HepG2 (cell line): ENCODE measurements around the gene ZBTB7B. TPM values are rescaled to one million over a fixed set of nuclear protein-coding genes. Genes with fewer than 3 reads are reported as not detected.

ENCODE experiments used
- ARID4A ChIP-seq: sonication (generic); formaldehyde crosslinking; IDR thresholded peaks from 2 replicates; pipeline ENCODE4 v1.5.0; 2020; ENCODE audit warnings: mild to moderate bottlenecking, missing genetic modification reagents, borderline replicate concordance
- ATF6 ChIP-seq: sonication (generic); formaldehyde crosslinking; conservative IDR thresholded peaks from 2 replicates; pipeline ENCODE4 v1.4.0; 2020; ENCODE audit warnings: missing genetic modification reagents
- CC2D1A ChIP-seq: sonication (generic); formaldehyde crosslinking; IDR thresholded peaks from 2 replicates; pipeline ENCODE4 v1.8.1; 2023; ENCODE audit warnings: mild to moderate bottlenecking, missing genetic modification reagents
- EHMT2 ChIP-seq: fragments of 200-600 bp; sonication (generic); IDR thresholded peaks from 2 replicates; pipeline ENCODE4 v1.7.0; 2017; ENCODE audit warnings: antibody characterized with exemption, low read depth, low read length, borderline replicate concordance
- EP300 ChIP-seq, 3 experiments: sonication (generic) in 1 of 3; formaldehyde crosslinking in 1 of 3; IDR thresholded peaks; 2 replicates each; pipeline versions ENCODE4 v1.5.1 to v1.6.1; 2011 to 2020; ENCODE audit warnings: low read depth in 2 of 3, low read length in 2 of 3, borderline replicate concordance in 1 of 3, improper control_type of control experiment in 1 of 3, mild to moderate bottlenecking in 1 of 3, missing genetic modification reagents in 1 of 3, moderate library complexity in 1 of 3
- IRX3 ChIP-seq: sonication (generic); formaldehyde crosslinking; IDR thresholded peaks from 2 replicates; pipeline ENCODE4 v1.8.1; 2023; ENCODE audit warnings: mild to moderate bottlenecking, low read depth, missing genetic modification reagents, borderline replicate concordance
- NONO ChIP-seq, 2 experiments: fragments of 450-650 bp in 1 of 2; sonication (generic) in 1 of 2; formaldehyde crosslinking in 1 of 2; IDR thresholded peaks in 1 of 2; conservative IDR thresholded peaks in 1 of 2; 2 replicates each; pipeline versions ENCODE4 v1.6.1 to v1.8.0; 2017 to 2022; ENCODE audit warnings: mild to moderate bottlenecking in 1 of 2, missing genetic modification reagents in 1 of 2, moderate library complexity in 1 of 2
- NR2F2 ChIP-seq: IDR thresholded peaks from 2 replicates; pipeline ENCODE4 v1.6.1; 2012; ENCODE audit warnings: low read depth, inconsistent platforms, borderline replicate concordance
- PITX1 ChIP-seq: sonication (generic); formaldehyde crosslinking; IDR thresholded peaks from 2 replicates; pipeline ENCODE4 v1.5.1; 2020; ENCODE audit warnings: mild to moderate bottlenecking, missing genetic modification reagents
- POLR2AphosphoS2 ChIP-seq: IDR thresholded peaks from 2 replicates; pipeline ENCODE4 v1.6.1; 2011; ENCODE audit warnings: low read depth, low read length, improper control_type of control experiment
- PRPF4 ChIP-seq: fragments of 200-400 bp; formaldehyde crosslinking; IDR thresholded peaks from 2 replicates; pipeline ENCODE4 v1.6.1; 2016; ENCODE audit warnings: low read length, low read depth; ENCODE audit not compliant: poor library complexity, severe bottlenecking
- TCF7 ChIP-seq: sonication (generic); IDR thresholded peaks from 2 replicates; pipeline ENCODE4 v1.6.1; 2016; ENCODE audit warnings: antibody characterized with exemption, low read depth
- THAP11 ChIP-seq: IDR thresholded peaks from 2 replicates; pipeline ENCODE4 v1.6.1; 2016; ENCODE audit warnings: missing biosample characterization, missing genetic modification reagents
- U2AF1 ChIP-seq: fragments of 200-400 bp; formaldehyde crosslinking; optimal IDR thresholded peaks from 2 replicates; pipeline ENCODE3; 2017; ENCODE audit warnings: mild to moderate bottlenecking, low read depth, low read length
- ZBTB2 ChIP-seq: sonication (generic); formaldehyde crosslinking; IDR thresholded peaks from 2 replicates; pipeline ENCODE4 v1.8.0; 2022; ENCODE audit warnings: low read depth, missing genetic modification reagents
- ZNF205 ChIP-seq: IDR thresholded peaks from 2 replicates; pipeline ENCODE4 v1.6.1; 2018; ENCODE audit warnings: missing biosample characterization, missing genetic modification reagents
- ZNF367 ChIP-seq: sonication (generic); formaldehyde crosslinking; IDR thresholded peaks from 2 replicates; pipeline ENCODE4 v1.4.0; 2020; ENCODE audit warnings: missing genetic modification reagents, borderline replicate concordance
- ZNF451 ChIP-seq: sonication (generic); formaldehyde crosslinking; IDR thresholded peaks from 2 replicates; pipeline ENCODE4 v1.5.0; 2020; ENCODE audit warnings: mild to moderate bottlenecking, missing genetic modification reagents
- ZNF484 ChIP-seq: sonication (generic); formaldehyde crosslinking; IDR thresholded peaks from 2 replicates; pipeline ENCODE4 v1.5.1; 2020; ENCODE audit warnings: mild to moderate bottlenecking, low read depth, missing genetic modification reagents, borderline replicate concordance
- ZNF569 ChIP-seq: sonication (generic); formaldehyde crosslinking; IDR thresholded peaks from 2 replicates; pipeline ENCODE4 v1.5.0; 2020; ENCODE audit warnings: mild to moderate bottlenecking, missing genetic modification reagents, moderate library complexity, borderline replicate concordance
- ZNF841 ChIP-seq: sonication (generic); formaldehyde crosslinking; IDR thresholded peaks from 2 replicates; pipeline ENCODE4 v1.8.1; 2023; ENCODE audit warnings: missing genetic modification reagents, borderline replicate concordance
- polyA plus RNA-seq, 8 experiments: library from polyadenylated mRNA; depleted of rRNA in 3 of 8; stranded (reverse) in 7 of 8; unstranded in 1 of 8; fragments of >200 nt; fragmentation: Illumina TruSeq in 4 of 8; extraction: Trizol in 4 of 8; gene quantifications; 2 replicates each; pipeline versions ENCODE4 v1.2.1 to v1.2.3, GENCODE V29; 2011 to 2016; ENCODE audit warnings: low read depth in 4 of 8, missing spikeins in 1 of 8, mixed read lengths in 1 of 8; ENCODE audit not compliant: insufficient read depth in 1 of 8
- total RNA-seq, 5 experiments: library from RNA; depleted of rRNA; stranded (reverse); fragments of >200 nt; fragmentation: Illumina TruSeq; extraction: Trizol; gene quantifications; 2 replicates each; pipeline ENCODE4 v1.2.3, GENCODE V29; 2016; ENCODE audit warnings: low read depth in 1 of 5

ZBTB7B gene
- total and polyA plus RNA-seq, 2 of the 13 experiments (the other 11 are each of a cell fraction or from before 2014, with no cell fraction given) = 15.5 to 17.5 TPM

GRCh38 chr1:155050560-155051341, 48.1 kb downstream of the ZBTB7B start, which contains the start of gene ADAM15 (continued):
- TF ChIP-seq NONO (IDR thresholded peaks at IDR 0.05) = no peak
- peak; percentile 77 for TF ChIP-seq NONO (CRISPR knock-in tag; conservative IDR thresholded peaks at IDR 0.05)
- no peak for TF ChIP-seq ZNF841
- TF ChIP-seq ARID4A (CRISPR knock-in tag) = peak; percentile 82
- TF ChIP-seq PRPF4 = no peak
- no peak for TF ChIP-seq ZNF367 (CRISPR knock-in tag)
- no peak for TF ChIP-seq IRX3
- TF ChIP-seq ZNF451 (CRISPR knock-in tag) = peak; percentile 52; the same call in 1 of the 2 replicates
- no peak; the same call in 1 of the 2 replicates for TF ChIP-seq NR2F2
- peak; percentile 19 for TF ChIP-seq ZBTB2 (CRISPR knock-in tag)
- no peak for TF ChIP-seq POLR2AphosphoS2
- no peak for TF ChIP-seq U2AF1
- peak; percentile 51 for TF ChIP-seq THAP11 (CRISPR knock-in tag)
- no peak for TF ChIP-seq ZNF205
- no peak for TF ChIP-seq EP300 (IDR thresholded peaks at IDR 0.05; ENCODE audit: low read depth in 2 of 2, low read length in 2 of 2)
- TF ChIP-seq EP300 (CRISPR knock-in tag; IDR thresholded peaks at IDR 0.05; ENCODE audit: borderline replicate concordance) = no peak
- peak; percentile 35; the same call in 1 of the 2 replicates for TF ChIP-seq ZNF484
- TF ChIP-seq ATF6 (CRISPR knock-in tag) = no peak
- no peak for TF ChIP-seq EHMT2
- no peak for TF ChIP-seq TCF7
- no peak for TF ChIP-seq CC2D1A (CRISPR knock-in tag)
- TF ChIP-seq PITX1 (CRISPR knock-in tag) = no peak
- 0 out of 2 replicates have a peak, but pooled peaks have one; percentile 41 for TF ChIP-seq ZNF569 (CRISPR knock-in tag)
